ENCODE data around the gene CCDC78.

- TF ChIP-seq EZH2 (IDR thresholded peaks at IDR 0.05; ENCODE audit: low read length) (no peak), CTCF (optimal IDR thresholded peaks at IDR 0.05 in 1 of 3, IDR thresholded peaks at IDR 0.05 in 1 of 3, conservative IDR thresholded peaks at IDR 0.05 in 1 of 3; ENCODE audit: extremely low read depth in 1 of 3, insufficient read depth in 2 of 3, low read length in 3 of 3) (no peak)
Measured at GRCh38 chr16:728131-728889, 2.1 kb upstream of the CCDC78 start.
